ENCODE results near the gene SUOX. TPM values are rescaled to one million over a fixed set of nuclear protein-coding genes. Genes with fewer than 3 reads are reported as not detected.
A peak's percentile ranks its signal among the peaks of the same experiment; 100 is the strongest.

Gene SUOX
- total RNA-seq, 1 experiment from 2014 or later = 39.8 TPM

- in situ Hi-C loops (cut with HindIII; ENCODE audit: low sequenced_read_pairs) = no loop called here
- no peak for DNase-seq (ENCODE audit: low spot score)
Measured at GRCh38 chr12:56011509-56012090, 14.5 kb downstream of the SUOX start.

- no peak for DNase-seq (ENCODE audit: low spot score)
- in situ Hi-C loops (cut with HindIII; ENCODE audit: low sequenced_read_pairs) = no loop called here
Measured at GRCh38 chr12:56013482-56013881, 16.4 kb downstream of the SUOX start.

DNA sequence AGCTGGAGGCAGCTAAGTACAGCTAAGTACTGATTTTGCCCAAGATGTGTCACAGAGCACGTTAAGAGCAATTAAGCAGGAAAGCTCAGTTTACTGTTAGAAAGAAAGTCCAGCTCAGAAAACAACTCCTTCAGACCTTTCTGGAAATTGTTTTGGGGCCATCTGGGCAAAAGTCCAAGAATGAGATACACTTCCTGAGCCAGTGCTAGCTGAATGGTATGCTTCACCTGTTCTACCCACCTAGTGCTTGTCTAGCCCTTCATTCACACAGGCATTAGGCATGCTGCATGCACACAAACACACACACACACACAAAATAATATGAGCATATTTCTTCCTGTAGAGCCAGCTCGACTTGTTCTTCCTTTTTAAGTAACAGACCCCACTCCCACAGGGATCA lies 17.1 kb downstream of the SUOX start:
- in situ Hi-C loops (cut with HindIII; ENCODE audit: low sequenced_read_pairs) = no loop called here
- DNase-seq (ENCODE audit: low spot score) = no peak

GRCh38 chr12:56017181-56017580 lies 20.1 kb downstream of the SUOX start:
- in situ Hi-C loops (cut with HindIII; ENCODE audit: low sequenced_read_pairs) = no loop called here

GRCh38 chr12:56018356-56018755 lies 21.3 kb downstream of the SUOX start:
- no peak for DNase-seq (ENCODE audit: low spot score)
- in situ Hi-C loops (cut with HindIII; ENCODE audit: low sequenced_read_pairs) = no loop called here

More at GRCh38 chr12:56017181-56017580, 20.1 kb downstream of the SUOX start:
- DNase-seq (ENCODE audit: low spot score) = no peak

GRCh38 chr12:56020423-56021184 lies 23.5 kb downstream of the SUOX start, which contains the start of gene IKZF4:
Gene IKZF4 (plus strand): TSS chr12:56021043. CDS start chr12:56021494, 451 bp downstream.
- in situ Hi-C loops (cut with HindIII; ENCODE audit: low sequenced_read_pairs) = no loop called here
- peak; percentile 58 for DNase-seq (ENCODE audit: low spot score)

DNA sequence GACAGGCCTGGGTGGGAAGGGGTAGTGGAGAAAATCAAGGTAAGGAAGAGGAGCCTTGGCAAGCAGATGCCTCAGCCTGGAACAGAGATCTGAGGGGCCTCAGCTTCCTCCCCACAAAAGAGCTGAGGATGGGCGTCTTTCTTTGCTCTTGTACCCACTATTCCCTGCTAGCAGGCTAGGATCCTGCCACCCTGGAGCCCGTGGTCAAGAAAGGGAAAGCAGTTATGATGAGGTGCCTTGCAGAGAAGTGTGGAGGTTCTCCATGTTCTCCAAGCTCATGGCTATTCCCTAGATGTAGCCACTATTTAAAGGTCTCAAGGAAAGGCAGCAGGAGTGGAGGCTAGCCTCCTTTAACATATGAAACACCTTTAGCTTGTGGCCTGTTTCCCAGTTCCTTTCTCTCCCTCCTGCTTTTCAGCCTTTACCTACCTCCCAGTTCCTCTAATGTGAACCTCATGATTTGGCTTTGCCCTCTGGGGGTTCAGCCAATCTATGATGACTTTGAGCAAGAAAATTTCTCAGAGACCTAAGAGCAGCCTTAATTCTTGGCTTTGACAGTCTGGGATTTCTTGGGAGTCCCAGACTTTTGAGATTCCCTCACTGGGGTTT lies 24.9 kb downstream of the SUOX start:
- in situ Hi-C loops (cut with HindIII; ENCODE audit: low sequenced_read_pairs) = no loop called here
- peak; percentile 57 for DNase-seq (ENCODE audit: low spot score)

DNA sequence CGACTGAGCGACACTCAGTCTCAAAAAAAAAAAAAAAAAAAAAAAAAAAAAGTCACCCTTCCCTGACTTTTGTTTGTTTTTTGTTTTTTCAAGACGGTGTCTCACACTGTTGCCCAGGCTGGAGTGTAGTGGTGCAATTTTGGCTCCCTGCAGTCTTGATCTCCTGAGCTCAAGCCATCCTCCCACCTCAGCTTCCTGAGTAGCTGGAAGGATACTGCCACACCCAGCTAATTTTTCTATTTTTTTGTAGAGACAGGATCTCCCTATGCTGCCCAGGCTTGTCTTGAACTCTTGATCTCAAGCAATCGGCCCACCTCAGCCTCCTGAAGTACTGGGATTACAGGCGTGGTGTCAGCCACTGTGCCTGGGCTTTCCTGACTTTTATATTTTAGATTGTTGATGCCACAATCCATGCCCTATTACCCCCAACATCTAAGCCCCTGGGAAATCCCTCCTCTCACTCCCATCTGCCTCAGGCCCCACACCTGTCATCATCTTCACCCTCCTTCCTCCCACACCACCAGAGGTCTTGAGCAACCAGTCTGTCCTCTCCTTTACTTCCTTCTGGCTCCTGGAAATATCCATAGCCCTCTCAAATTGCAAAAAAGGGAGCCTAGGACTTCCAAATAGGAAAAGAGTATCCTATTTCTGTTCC lies 31.6 kb downstream of the SUOX start:
- DNase-seq (ENCODE audit: low spot score) = no peak
- in situ Hi-C loops (cut with HindIII; ENCODE audit: low sequenced_read_pairs) = no loop called here

DNA sequence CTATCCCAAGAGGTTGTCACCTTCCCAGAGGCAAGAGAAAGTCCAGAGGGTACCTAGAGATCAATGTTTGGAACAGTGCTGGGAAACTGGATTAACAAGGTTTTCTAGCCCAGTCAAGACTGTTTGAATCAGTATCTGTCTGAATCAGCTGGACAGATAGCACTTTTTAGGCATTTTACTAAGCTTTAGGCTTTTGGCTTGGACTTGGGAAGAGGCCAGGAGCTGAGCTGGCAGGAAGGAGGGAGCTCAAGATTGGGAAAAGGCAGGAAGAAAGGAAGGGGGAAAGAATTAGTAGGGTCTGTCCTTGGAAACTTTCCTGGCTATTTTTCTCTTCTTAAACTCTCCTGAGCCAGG lies 32.1 kb downstream of the SUOX start:
- in situ Hi-C loops (cut with HindIII; ENCODE audit: low sequenced_read_pairs) = no loop called here
- DNase-seq (ENCODE audit: low spot score) = no peak

DNA sequence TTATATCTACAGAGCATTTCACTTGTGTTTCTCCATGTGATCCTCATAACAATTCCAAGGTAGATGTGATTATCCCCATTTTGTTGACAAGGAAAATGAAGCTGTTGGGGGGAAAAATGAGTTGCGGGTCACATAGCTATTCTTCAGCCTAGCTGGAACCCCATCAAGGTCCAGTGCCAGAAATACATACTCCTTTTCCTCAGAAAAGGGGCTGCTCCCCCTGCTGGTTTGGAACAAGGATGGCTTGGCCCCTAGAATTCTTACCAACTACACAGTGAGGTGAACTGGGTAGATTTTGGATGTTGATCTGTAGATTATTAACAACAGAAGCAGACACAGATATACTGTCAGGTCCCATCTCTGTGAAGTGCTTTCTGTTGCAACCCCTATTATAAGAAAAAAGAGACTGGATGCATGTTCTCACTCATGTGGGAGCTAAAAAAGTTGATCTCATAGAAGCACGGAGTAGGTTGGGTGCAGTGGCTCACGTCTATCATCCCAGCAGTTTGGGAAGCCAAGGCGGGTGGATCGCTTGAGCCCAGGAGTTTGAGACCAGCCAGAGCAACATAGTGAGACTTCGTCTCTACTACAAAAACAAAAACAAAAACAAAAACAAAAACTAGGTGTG lies 32.7 kb downstream of the SUOX start:
- DNase-seq (ENCODE audit: low spot score) = peak; percentile 23
- in situ Hi-C loops (cut with HindIII; ENCODE audit: low sequenced_read_pairs) = no loop called here

GRCh38 chr12:56031987-56032386 lies 34.9 kb downstream of the SUOX start:
- DNase-seq (ENCODE audit: low spot score) = no peak
- in situ Hi-C loops (cut with HindIII; ENCODE audit: low sequenced_read_pairs) = no loop called here

- DNase-seq (ENCODE audit: low spot score) = no peak
- in situ Hi-C loops (cut with HindIII; ENCODE audit: low sequenced_read_pairs) = no loop called here
Measured at GRCh38 chr12:56034586-56035332, 37.7 kb downstream of the SUOX start.

GRCh38 chr12:56037161-56037560 lies 40.1 kb downstream of the SUOX start:
- DNase-seq (ENCODE audit: low spot score) = no peak
- in situ Hi-C loops (cut with HindIII; ENCODE audit: low sequenced_read_pairs) = no loop called here

GRCh38 chr12:56038022-56038655 lies 41.1 kb downstream of the SUOX start:
- in situ Hi-C loops (cut with HindIII; ENCODE audit: low sequenced_read_pairs) = no loop called here

DNA sequence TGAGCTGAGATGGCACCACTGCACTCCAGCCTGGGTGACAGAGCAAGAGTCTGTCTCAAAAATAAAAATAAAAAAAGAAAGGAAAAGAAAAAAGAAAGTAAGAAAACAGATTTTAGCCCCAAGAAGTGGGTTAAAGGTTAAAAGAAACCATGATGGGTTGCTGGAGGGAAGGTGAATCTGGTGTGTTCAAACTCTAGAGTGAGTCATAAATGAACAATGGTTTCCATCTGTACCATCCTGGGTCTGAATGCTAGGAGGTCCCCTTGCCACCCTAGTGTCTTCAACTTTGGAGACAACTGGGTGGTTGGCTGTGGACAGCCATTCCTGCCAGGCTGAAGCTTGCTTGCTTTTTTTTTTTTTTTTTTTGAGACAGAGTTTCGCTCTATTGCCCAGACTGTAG lies 43.1 kb downstream of the SUOX start:
- in situ Hi-C loops (cut with HindIII; ENCODE audit: low sequenced_read_pairs) = no loop called here

More at GRCh38 chr12:56038022-56038655, 41.1 kb downstream of the SUOX start:
- no peak for DNase-seq (ENCODE audit: low spot score)

DNA sequence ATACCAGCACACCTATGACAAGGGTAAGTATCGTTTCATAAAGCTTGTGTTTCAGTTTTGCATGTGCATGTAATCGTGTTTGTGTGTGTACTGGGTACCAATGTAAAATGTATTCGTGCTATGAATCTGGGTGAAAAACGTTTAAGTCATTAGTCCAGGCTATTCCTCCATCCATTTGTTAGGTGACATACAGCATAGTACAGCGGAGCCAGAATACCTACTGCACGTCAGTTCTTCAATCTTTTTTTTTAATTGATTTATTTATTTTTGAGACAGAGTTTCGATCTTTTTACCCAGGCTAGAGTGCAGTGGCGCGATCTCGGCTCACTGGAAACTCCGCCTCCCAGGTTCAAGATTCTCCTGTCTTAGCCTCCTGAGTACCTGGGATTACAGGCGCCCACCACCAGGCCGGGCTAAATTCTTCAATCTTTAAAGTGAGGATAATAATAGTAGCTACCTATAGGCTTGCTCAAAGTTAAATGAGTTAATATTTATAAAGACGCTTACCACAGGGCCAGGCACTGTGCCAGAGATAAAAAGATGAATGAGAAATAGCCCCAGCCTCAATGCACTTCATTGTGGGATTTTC lies 44.0 kb downstream of the SUOX start:
- no peak for DNase-seq (ENCODE audit: low spot score)
- in situ Hi-C loops (cut with HindIII; ENCODE audit: low sequenced_read_pairs) = no loop called here

More for the DNA sequence above, 43.1 kb downstream of the SUOX start:
- no peak for DNase-seq (ENCODE audit: low spot score)

GRCh38 chr12:56041552-56042429 lies 44.7 kb downstream of the SUOX start, which contains the start of gene RPS26:
Gene RPS26 (plus strand): TSS chr12:56041918. CDS start chr12:56042167, 249 bp downstream.
- peak; percentile 97 for DNase-seq (ENCODE audit: low spot score)
- in situ Hi-C loops (cut with HindIII; ENCODE audit: low sequenced_read_pairs) = no loop called here
